Measurements from ENCODE around the gene MYBPC2.
"Not testable (repeated sequence)": the region's sequence is repeated elsewhere in the genome, so short reads cannot be mapped to it uniquely, and the experiment has no call there.

Gene MYBPC2

DNA sequence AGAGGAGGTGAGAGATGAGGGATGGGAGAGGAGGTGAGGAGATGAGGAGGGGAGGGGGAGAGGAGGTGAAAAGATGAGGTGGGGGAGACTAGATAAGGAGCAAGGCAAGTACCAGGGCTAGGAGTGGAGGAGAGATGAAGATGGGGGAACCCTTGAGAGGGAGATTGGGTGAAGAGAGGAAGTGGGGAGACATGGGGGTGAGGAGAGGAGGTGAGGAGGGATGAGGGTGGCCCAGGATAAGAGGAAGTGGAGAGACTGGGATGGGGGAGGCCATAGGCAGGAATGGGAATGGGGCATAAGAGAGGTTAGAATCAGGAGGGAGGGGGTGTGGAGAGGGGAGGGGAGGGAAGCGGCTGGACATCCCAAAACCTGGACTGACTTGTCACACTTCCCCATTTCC, 26.9 kb downstream of the MYBPC2 start:
- no peak for DNase-seq (ENCODE audit: low read depth)

DNA sequence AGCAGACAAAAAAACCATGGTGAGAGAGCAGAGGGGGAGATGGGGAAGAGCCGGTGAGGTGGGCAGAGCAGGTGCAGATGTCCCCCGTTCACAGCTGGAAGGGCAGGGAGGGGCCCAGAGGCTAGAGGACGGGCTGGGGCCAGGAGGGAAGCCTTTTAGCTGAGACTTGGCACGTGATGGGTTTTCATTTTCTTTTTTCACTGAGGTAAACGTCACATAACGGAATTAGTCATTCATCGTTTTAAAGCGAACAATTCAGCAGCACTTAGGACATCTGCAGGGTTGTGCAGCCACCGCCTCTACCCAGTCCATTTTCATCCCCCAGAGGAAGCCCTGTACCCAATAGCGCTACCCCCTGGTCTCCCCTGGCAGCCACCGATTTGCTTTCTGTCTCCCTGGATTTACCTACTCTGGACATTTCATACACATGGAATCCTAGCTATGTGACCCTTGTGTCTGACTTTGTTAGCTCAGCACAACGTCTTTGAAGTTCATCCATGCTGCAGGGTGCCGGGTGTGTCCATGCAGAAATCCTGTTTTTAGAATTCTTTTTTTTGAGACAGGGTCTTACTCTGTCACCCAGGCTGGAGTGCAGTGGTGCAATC, 27.6 kb downstream of the MYBPC2 start:
- no peak for DNase-seq (ENCODE audit: low read depth)

DNA sequence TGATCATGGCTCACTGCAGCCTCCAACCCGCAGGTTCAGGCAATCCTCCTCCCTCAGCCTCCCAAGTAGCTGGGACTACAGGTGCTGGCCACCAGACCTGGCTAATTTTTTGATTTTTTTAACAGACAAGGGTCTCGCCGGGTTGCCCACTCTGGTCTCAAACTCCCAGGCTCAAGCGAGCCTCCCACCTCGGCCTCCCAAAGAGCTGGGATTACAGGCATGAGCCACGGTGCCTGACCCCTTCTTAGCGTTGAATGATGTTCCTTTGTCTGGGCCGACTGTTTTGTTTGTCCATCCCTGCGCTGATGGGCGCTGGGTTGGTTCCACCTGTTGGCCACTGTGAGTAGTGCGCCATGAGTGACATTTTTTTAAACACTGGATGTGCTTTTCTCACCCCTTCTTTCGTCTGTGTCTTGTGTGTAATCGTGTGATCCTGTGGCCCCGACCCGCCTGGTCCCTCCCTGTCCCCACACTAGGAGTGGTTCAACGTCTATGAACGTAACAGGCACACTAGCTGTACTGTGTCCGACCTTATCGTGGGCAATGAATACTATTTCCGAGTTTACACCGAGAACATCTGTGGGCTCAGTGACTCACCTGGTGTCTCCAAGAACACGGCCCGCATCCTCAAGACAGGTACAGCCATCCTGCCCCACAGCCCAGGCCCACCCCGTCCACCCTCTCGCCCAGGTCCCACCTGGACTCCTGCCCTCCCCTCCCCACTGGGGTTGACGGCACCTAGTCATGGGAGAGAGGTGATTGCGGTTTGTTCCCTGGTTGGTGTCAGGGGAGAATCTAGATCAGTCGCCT, 28.6 kb downstream of the MYBPC2 start:
- no peak for DNase-seq (ENCODE audit: low read depth)

DNA sequence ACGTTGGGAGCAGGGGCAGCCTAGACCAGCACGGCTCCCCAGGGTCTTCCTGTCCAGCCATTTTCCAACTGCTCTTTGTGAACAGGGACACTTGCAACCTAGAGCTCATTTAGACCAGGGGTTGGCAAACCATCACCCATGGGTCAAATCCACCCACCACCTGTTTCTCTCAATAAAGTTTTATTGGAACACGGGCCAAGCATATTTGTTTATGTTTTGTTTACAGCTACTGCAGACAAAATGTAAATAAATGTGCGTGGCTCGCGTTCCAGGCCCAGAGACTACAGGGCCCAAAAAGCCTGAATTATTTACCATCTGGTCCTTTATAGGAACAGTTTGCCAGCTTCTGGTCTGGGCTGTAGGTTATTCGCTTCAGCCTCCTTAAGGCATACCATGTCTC, 30.3 kb downstream of the MYBPC2 start:
- no peak for DNase-seq (ENCODE audit: low read depth)

DNA sequence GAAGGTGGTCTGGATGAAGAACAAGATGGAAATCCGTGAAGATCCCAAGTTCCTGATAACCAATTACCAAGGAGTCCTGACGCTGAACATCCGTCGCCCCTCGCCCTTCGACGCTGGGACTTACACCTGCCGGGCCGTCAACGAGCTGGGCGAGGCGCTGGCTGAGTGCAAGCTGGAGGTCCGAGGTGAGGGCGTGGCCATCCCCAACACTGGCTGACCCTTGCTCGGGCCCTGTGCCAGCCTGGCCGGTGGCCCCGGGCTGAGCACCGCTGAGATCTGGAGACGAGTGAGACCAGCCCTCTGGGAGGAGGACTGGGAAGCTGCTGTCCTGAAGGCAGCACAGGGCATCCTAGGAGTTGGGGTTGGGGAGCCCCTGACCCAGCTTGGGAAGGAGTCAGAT, 31.7 kb downstream of the MYBPC2 start:
- no peak for DNase-seq (ENCODE audit: low read depth)

GRCh38 chr19:50465000-50465399, 32.3 kb downstream of the MYBPC2 start:
- no peak for DNase-seq (ENCODE audit: low read depth)

- no peak for DNase-seq (ENCODE audit: low read depth)
Measured at GRCh38 chr19:50465986-50466705, 33.5 kb downstream of the MYBPC2 start.

GRCh38 chr19:50466706-50467039, 34.0 kb downstream of the MYBPC2 start:
- no peak for DNase-seq (ENCODE audit: low read depth)

- no peak for DNase-seq (ENCODE audit: low read depth)
Measured at GRCh38 chr19:50467566-50467965, 34.9 kb downstream of the MYBPC2 start.

GRCh38 chr19:50468818-50469217, 36.1 kb downstream of the MYBPC2 start:
- no peak for DNase-seq (ENCODE audit: low read depth)

GRCh38 chr19:50473336-50473735, 40.6 kb downstream of the MYBPC2 start:
- DNase-seq (ENCODE audit: low read depth) = not testable (repeated sequence)

DNA sequence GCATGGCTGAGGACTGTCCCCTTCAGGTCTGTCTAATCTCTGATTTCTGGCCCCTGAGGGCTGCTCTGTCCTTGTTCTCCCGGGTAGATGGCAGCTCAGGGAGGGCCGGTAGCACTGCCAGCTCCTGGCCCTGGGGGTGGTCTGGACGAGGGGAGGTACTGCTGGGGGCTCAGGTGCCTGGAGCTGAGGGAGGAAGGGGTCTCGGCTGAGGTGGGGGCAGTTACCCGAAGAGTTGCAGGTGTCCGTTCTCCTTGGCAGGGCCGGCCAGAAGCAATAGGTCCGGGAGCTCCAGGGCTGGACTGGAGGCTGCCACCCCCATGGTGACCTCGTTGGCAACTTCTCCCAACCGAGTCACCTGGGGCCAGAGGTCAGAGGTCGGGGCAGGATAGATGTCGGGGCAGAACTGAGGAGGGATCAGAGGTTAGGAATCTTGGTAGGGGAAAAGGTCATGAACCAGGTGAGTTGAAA, 42.4 kb downstream of the MYBPC2 start:
- no peak for DNase-seq (ENCODE audit: low read depth)

DNA sequence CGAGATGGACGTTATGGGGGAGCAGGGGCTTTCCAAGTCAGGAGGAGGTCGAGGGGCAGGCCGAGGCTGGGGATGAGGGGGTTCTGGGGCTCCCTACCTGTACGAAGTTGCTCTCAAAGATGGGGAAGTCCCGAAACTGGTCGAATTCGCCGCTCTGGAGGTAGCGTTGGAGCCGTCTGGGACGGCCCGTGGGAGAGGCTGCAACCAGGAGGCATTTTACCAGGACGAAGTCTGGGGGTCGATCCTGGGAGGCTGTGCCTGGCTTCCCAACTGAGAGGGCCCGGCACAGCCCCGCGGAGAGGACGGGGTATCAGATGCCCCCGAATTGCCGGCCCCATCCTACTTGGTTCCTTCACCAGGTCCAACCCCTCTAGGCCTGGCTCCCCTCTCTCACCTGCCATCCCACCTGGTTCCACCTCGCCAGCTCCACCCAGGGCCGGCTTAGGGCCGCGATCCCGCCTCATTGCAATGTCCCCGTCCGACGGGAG, 43.1 kb downstream of the MYBPC2 start:
- DNase-seq (ENCODE audit: low read depth) = no peak

GRCh38 chr19:50476224-50476906, 43.7 kb downstream of the MYBPC2 start, which contains the start of the genes EMC10 and GARIN5A:
Gene EMC10, plus strand, starts transcription at chr19:50476507. Its CDS starts 38 bp downstream, at chr19:50476545.
Gene GARIN5A, minus strand, starts transcription at chr19:50476848. Its CDS starts 460 bp downstream, at chr19:50476388.
- peak; percentile 49 for DNase-seq (ENCODE audit: low read depth)

DNA sequence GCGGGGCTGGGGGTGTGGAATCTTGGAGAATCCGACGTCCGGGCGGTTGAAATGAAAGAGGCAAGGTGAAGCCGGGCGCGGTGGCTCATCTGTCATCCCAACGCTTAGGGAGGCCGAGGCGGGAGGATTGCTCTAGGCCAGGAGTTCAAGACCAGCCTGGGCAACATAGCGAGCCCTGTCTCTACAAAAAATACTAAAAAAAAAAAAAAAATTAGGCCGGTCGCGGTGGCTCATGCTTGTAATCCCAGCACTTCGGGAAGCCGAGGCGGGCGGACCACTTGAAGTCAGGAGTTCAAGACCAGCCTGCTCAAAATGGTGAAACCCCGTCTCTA, 44.2 kb downstream of the MYBPC2 start:
- no peak for DNase-seq (ENCODE audit: low read depth)

DNA sequence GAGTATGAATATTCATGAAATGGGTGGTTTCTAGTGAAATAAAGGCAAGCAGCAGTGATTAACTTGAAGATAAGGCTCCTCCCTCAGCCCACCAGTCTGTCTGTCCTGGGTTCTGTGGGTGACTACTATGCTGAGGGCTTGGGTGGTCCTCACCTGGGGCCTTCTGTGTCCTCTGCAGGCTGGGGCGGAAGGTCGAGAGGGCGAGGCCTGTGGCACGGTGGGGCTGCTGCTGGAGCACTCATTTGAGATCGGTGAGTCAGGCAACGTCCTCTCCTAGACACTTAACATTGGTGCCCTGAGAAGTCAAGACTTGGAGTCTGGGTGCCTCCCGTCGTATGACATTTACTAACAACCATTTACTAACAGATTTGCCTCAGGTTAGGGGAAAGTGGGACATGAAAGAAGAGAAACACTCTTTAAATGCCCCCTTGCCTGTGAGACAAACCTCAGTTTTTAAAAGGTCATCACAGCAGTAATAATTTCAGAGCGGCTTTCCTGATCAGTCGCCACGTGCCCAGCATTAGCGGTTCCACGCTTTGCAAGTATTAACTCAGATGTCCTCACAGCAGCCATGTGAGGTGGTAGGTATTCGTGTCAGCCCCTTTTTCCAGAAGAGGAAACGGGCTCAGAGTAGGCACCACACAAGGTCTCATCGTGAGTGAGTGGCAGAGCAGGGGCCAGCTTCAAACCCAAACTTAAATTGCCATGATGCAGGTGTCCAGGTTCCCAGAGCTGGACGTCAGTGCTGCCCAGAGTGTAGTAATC, 45.2 kb downstream of the MYBPC2 start:
- DNase-seq (ENCODE audit: low read depth) = no peak

- no peak for DNase-seq (ENCODE audit: low read depth)
Measured at GRCh38 chr19:50478901-50479715, 46.4 kb downstream of the MYBPC2 start.

- no peak for DNase-seq (ENCODE audit: low read depth)
Measured at GRCh38 chr19:50479761-50480251, 47.1 kb downstream of the MYBPC2 start.

- no peak for DNase-seq (ENCODE audit: low read depth)
Measured at GRCh38 chr19:50480281-50481111, 47.8 kb downstream of the MYBPC2 start.

Measured in GM04503 (cell line).